Fibroblast of peridontal ligament (primary cell): ENCODE results near the gene MARCO.
"Not testable (repeated sequence)": the region's sequence is repeated elsewhere in the genome, so short reads cannot be mapped to it uniquely, and the experiment has no call there.

Source experiments
- DNase-seq: peaks from one replicate; pipeline ENCODE4 v3.0.0-alpha.2; 2010; ENCODE audit errors: extremely low read depth

The MARCO gene

DNA sequence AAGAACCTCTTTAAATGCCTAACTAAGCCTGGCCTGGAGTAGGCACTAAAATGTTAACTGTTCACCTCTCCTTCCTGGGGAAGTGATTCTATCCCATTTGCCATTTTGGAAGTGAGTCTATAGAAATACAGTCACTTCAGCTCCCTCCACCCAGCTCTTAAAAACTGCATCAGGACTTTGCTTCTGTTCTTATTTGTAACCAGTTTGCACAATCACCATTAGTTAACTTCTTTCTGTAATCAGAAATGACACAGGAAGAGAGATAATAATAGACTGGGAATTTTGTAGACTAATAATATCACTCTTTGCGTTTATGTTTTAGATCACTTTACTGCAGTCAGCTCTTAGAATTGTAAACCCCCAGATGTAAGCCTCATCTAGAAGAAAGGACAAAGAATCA, 16.0 kb upstream of the MARCO start:
- no peak for DNase-seq

DNA sequence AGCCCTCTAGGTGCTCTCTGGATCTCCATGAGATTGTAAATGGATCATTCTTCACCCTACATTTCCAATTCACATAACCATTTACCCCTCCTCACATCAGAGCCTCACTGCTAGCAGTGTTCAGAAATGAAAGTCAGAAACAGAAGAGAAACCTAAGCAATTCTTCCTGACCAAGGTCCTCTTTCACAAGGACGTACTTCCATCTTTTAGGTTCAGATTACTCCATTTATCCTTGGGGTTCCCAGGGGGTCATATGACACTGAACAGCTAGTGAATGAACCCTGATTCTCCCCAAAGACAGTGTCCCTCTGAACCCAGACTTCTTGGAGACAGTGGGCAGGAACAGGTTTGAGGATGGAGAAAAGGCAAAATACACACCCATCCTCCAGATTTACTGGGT, 12.9 kb upstream of the MARCO start:
- no peak for DNase-seq

DNA sequence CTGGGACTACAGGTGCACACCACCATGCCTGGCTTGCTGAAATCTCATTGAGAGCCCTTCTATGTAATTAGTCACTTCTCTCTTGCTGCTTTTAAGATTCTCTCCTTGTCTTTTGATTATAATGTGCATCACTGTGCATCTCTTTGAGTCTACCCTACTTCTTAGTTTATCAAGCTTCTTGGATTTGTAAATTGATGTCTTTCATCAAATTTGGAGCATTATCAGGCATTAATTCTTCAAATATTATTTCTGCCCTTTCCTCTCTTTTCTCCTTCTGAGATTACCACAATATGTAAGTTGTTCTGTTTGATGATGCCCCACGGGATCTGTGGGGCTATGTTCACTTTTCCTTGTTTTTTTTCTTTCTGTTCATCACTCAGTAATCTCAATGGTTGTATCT, 9.0 kb upstream of the MARCO start:
- DNase-seq, result no peak

DNA sequence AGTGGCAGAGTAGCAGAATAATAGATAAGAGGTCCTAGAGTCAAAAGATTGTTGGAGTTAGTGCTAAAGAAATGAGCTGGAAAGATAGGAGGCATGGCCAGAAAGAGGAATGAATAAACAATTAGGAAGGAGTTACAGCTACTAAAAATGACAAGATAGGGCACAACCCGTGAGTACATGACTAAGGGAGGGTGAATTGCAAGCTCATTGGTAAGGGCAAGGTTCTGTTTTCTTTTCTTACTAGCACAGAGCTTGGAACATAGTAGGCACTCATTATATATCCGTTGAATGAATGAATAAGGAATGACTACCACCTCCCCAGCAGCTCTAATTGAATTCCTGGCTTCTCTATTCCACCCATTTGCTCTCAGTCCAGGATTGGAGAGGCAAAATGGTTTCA, 5.7 kb upstream of the MARCO start:
- no peak for DNase-seq

DNA sequence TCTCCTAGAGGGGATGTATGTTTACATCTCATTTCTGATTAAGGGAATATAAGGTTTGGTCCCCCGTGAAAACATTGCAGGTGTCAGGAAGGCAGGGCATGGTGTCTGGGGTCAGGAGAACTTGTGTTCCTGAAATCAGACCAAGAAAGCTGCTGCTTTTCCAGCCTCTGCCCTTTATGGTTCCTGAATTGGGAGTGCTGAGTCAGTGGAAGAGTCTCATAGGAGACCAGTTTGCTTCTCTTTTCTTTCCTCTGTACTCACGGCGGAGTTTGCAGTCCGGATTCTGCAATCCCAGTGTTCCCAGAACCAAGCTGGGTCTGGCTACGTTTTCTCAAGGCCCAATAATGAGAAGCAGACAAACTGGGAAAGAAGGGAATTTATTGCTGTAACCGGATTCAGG, 5.1 kb upstream of the MARCO start:
- DNase-seq, result no peak

DNA sequence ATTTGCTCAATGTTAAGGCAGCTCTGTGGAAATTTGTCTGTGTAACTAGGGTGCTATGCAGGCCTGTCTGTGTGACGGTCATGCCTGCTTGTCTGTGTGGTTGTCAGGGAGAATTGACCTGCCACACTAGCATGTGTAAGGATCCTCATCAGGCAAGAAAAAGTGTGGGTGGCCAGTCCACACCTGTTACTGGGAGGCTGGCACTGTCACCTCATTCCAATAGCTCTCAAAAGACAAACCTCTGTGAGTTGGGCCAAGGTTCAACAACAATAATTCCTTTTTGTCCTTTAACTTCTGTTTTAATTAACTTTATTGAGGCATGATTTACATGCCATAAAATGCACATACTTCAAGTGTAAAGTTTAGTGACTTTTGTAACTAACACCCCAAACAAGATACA, 4.2 kb upstream of the MARCO start:
- DNase-seq, result no peak

DNA sequence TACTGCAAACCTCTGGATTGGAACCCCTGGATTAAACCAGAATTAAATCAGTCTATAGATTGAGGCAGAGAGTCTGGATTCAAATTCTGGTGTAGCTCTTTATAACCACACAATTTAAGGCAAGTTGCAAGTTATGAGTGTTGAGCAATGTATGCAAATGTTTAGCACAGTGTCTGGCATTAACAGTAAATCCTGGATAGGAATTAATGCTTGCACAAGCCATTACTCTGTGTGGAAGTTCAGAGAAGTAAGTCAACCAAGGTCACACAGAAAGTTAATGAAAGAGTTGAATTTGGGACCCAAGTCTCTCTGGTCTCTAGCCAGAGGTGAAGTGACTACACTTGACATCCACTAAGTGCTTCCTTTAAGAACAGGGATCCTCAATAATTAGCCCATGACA, 2.0 kb upstream of the MARCO start:
- no peak for DNase-seq

DNA sequence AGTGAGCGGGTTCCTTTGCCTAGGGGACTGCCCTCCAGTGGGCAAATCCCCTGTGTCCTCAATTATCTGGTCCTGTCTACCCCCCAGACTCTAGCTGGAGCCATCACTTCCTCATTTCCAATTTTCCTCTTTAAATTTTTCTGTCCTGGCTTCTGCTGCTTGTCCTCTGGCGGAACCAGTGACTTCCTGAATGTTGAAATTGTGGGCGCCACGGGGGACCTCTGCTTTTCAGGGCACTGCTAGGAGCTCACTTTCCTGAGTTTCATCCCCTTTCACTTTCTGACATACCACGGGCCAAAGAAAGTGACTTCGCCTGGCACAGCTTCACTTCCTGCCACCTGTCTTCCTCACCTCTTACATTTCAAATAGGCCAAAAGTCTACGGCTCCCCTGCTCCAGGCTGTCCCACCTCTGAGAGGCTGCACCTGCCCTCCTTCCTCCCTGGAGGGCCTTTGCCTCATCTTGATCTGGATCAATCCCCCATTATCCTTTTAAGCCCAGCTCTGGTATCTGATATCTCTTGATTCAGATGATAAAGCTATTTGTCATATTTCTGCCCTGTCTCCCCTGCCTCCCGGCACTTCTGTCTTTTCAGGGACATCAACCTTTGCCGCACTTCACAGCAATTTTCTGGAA, 1.4 kb upstream of the MARCO start:
- no peak for DNase-seq

DNA sequence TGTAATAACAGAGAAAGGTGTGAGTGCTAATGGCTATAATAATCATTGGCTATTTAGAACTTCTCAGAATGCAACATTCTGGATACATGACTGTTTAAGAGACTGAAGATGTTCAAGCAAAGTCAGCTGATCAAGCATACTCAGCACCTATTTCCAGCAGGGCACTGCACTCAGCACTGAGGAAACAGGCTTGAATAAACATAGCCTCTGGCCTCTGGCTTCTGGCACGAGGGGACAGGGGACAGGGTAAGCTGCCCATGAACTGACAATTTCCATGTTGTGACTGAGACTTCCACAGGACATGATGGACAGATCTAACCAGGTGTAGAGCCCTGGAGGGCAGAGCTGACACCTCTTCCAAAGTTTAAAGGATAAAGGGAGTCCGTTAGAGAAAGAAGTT, 1.3 kb downstream of the MARCO start:
- DNase-seq, result no peak

DNA sequence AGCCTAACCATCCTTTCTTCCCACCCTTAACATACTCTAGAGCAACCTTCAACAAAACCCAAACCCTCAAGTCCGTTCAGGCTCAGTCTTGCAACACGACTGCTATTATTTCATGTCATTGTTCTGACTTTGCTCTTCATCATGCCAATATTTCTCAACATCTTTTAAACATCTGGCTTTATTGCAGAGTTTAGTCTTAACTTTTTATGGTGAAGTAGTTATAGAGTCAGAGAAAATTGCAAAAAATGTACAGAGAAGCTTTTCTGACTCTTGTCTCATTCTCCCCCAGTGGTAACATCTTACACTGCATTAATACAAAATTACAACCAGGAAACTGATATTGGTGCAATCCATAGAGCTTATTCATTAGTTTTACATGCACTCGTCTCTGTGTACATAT, 3.9 kb downstream of the MARCO start:
- no peak for DNase-seq

DNA sequence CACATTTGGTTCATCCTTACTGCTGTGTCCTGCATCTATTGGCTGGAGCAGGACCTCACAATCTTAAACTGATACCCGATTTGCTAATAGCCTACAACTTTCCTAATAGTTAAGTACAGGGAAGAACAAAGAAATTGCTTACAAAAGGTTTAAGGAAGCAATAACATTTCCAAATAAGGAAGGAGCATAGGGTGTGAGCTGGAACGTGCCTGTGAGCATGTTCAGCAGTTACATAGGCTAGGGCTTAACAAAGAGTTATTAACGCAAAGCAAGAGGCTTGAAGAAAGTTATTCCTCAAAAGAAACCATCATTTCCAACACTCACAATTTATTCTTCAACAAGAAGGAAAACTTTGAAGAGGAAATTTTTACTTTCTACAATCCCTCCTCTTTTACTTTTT, 6.3 kb downstream of the MARCO start:
- not testable (repeated sequence) for DNase-seq

DNA sequence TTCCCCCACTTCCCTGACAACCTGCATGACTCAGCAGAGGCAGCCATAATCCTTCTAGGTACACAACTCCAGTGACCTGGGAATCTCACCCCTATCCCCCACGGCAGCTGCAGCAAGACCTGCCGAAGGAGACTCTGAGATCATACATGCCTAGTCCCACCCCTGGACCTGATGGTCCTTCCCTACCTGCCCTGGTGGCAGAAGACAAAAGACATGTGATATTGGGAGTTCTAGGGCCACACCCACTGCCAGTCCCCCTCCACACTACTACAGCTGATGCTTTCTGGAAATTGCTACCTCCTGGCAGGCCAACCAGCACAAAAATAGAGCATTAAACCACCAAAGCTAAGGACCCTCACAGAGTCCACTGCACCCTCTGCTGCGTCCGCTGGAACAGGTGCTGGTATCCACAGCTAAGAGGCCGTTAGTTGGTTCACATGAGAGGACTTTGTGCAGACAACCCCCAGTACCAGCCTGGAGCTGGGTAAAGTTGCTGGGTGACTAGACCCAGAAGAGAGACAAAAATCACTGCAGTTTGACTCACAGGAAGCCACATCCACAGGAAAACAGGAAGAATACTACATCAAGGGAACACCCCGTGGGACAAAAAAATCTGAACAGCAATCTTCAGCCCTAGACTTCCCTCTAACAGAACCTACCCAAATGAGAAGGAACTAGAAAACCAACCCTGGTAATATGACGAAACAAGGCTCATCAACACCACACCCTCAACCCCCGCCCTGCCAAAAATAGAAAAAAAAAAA, 12.5 kb downstream of the MARCO start:
- DNase-seq, result no peak

DNA sequence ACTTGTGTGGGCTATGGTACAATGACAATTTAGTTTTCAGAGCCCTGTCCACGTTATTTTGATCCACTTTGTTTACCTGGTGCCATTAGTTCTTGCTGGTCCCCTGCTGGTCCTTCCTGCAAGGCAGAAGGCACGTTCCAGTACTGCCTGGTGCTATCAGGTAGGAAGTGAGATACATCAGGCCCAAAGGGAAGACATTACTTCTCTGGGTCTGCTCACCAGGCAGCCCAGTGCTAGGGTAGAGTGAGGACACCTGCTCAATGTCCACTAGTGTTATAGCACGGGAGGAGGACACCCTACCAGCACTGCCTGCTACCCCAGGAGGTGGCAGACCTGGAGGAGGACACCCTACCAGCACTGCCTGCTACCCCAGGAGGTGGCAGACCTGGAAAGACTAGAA, 23.7 kb downstream of the MARCO start:
- no peak for DNase-seq

DNA sequence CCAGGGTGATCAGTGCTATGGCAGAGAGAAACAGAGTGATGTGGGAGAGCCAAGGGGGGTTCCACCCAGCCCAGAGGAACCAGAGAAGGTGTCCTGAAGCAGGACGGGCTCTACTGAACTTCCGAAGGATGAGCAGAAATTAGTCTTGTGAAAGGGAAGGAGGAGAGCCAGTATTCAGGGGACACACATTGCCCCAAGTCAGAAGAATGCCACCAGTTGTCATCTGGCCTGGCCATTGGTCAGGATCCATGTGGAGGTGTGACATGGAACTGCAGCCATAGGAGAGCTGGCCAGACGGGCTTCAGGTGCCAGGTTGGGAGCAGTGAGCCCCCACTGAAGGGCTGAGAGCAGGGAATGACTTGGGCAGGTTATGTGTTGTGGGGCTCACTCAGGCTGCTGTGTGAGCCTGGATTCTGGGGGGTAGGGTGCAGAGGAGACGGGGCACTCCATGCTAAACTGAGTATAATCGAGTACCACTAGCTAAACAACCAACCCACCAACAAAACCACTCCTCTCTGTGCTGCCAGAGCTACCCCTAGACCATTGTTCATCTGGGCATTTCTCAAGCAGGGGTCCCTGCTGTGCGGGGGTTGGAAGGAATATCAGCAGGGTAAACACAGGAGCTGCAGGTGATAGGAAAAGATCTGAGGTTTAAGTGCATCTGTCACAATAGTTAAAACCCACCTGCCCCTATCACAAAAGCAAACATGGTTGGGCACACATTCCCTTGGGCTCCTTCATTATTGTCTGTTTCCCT, 25.3 kb downstream of the MARCO start:
- DNase-seq, result no peak

DNA sequence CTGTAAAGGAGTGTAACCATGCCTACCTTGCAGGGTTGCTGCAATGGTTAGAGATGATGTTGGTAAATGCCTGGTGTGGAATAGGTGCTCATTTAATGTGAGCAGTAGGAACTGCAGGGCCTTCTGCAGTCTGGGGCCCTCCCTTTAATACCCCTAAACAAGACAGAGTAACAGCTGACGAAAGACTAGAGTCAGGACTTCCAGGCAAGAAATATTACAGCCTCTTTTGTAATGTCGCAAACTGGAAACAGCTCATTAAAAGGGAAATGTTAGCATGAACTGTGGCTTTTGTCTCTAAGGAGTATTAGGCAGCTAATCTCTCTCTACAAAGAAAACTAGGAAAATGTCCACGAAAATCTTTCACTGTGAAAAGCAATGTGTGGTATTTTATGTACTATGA, 26.0 kb downstream of the MARCO start:
- no peak for DNase-seq

DNA sequence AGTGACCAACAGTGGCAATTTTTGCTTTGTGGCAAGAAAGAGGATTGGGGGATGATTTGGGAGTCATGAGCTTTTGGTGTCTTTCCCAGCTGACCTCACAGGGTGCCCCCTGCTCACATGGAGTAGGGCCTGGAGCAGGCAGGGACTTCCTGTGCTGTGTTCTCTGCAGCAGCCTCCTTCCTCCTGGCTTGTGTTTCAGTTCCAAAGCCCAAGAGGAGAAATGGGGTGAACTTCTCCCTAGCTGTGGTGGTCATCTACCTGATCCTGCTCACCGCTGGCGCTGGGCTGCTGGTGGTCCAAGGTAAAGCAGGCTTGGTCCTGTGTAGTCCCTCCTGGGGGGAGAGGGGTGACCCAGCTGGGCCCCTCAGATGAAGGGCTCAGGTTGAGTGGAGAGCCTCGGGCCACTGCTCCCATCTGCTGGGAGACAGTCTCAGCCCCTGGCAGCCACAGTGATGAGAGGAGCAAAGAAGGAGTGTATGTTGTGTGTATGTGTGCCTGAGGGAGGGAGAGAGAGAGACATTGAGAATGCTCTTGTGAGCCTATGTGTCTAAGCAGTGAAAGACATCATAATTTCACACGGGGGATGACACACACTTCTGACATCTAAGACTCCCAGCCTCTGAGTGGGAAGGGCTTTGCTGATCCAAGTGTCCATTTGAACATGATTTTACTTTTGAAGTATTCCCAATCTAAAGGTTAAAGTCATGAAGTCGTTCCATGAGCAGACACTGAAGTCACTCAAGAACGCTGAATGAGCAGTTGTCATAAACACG, 27.2 kb downstream of the MARCO start:
- DNase-seq, result no peak

DNA sequence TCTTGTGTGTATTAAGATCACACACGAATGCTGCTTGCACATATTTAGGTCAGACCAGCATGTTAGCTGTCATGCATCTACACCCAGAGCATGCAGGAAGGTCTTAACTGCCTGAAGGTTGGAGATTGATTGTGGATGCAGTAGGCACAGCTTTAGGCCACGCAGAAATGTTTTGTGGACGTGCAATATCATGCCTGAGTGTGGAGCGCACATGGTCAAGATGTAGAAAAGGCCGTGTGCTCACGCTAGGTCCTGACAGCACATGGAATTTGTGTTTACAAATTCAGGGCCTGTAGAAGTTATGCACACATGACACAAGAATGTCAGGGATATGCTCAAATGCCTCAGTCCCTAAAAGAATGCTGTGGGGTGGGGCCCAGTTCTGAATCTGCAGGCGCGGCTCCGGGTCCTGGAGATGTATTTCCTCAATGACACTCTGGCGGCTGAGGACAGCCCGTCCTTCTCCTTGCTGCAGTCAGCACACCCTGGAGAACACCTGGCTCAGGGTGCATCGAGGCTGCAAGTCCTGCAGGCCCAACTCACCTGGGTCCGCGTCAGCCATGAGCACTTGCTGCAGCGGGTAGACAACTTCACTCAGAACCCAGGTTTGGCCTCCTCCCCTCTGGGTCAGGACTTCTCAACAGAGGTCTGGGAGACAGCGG, 27.9 kb downstream of the MARCO start:
- DNase-seq, result no peak

DNA sequence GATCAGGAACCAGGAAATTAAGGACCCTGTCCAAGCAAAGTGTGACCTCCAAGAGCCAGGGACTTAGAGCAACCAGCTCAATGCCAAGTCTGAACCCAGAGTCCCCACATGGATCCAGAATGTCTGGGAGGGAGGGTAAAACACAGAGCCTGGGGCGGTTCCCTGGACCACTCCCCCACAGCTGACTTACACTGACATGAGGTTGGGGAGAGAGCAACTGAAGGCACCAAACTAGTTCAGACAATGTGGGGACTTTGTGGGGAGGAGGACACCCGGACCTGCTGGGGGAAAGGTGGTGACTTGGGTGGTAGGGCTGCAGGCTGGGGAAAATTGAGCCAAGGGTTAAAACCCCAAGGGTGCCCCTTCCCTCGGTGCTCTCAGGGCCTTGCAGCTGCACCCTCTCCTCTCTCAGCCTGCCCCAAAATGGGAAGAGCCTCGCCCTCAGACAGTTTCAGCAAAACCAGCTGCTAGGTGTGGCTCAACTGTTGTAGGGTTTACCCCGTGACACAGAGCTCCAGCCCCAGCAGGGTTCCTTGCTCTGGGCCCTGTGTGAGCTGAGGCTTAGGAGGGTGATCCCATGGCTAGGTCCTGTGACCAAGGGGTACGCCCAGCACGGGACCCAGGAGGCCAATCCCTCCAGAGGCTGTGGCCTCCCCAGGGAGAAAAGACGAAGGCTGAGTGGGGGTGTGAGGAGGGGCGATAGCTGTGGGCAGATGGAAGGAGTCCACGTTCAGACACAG, 28.6 kb downstream of the MARCO start:
- DNase-seq, result no peak

DNA sequence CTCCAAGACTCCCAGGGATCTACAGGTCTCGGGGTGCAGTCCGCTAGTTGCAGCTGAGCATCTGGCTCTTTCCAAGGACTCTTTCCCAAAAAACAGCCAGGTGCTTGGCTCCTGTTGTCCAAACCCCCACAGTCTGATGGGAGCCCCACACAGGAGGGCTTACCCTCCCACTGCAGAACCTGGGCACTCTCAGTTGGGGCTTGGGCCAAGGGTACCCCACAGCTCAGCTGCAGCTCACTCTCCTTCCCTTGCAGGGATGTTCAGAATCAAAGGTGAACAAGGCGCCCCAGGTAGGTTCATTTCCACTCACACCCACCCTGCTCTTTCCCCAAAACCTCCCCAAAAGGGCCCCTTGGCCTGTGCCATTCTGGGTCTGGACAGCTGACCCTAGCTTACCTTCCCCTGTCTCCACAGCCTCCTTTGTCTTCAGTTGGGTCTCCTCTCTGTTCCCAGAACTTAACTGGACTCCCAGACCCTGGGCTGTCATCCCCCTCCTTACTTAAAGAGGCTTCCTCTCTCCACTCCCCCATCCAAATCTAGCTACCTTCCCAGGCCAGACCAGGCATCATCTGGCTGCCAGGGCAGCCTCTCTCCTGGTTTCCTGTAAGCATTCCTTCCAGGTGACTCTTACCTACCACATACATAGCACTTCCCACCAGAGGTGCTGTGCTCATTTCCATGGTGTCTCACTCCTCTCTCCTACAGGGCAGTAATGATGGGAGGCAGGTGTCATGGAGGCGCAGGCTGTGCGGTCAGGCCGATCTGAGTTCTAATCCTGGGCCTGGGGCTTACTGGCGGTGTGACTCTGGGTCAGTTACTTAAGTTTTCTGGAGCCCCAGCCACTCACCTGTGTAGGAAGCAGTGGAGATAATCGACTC, 29.5 kb downstream of the MARCO start:
- DNase-seq, result no peak

DNA sequence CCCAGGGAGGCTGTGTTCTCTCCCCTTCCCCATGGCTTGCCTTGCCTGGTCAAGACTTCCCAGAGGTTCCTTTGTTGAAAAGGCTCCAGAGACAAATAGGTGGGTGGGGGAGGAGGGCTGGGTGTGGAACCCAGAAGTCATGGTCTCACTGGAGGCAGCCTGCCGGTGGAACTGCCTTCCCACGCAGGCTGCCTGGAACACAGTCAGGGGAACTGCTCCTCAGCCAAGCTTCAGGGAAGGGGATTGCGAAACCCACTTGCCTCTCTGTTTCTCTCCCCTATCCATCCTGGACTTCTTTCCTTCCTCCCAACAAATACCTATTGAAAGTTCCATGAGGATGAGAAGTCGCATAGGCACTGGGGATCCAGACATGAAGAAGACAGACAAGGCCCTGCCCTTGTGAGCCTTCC, 31.6 kb downstream of the MARCO start:
- DNase-seq, result peak; percentile 8
